ENCODE measurements around the gene MARS1. TPM values are rescaled to one million over a fixed set of nuclear protein-coding genes. Genes with fewer than 3 reads are reported as not detected.
"Not testable (repeated sequence)": the region's sequence is repeated elsewhere in the genome, so short reads cannot be mapped to it uniquely, and the experiment has no call there.

Gene MARS1
- total RNA-seq = 55.1 TPM
- 59.9 TPM for polyA plus RNA-seq

- Histone ChIP-seq H3K27ac (ENCODE audit: low read depth) (peak within 1 kb of the TSS; percentile 78), H3K4me1 (ENCODE audit: insufficient read depth) (peaks cover 2% of the 10 kb centered on the region), H3K36me3 (ENCODE audit: insufficient read depth) (peaks cover 6% of the 10 kb centered on the region), H3K4me3 (ENCODE audit: low read depth, low read length) (peak within 1 kb of the TSS; percentile 97)
- peak; percentile 91 for DNase-seq (ENCODE audit: extremely low spot score)
- WGBS = 6% methylated on average over 47 of the region's 47 CpGs
Observed at GRCh38 chr12:57487597-57488401, at the start of gene MARS1. MARS1 (plus strand) TSS chr12:57488068; CDS start chr12:57488091, 23 bp downstream.

GRCh38 chr12:57438400-57438799, 49.5 kb upstream of the MARS1 start:
- Histone ChIP-seq H3K36me3 (ENCODE audit: insufficient read depth) (no peaks in the 10 kb centered on the region), H3K27ac (ENCODE audit: low read depth) (no peak overlapping the region), H3K4me1 (ENCODE audit: insufficient read depth) (no peaks in the 10 kb centered on the region), H3K4me3 (ENCODE audit: low read depth, low read length) (no peak overlapping the region)
- WGBS = 72% methylated on average over 1 of the region's 1 CpG
- DNase-seq (ENCODE audit: extremely low spot score) = no peak

GRCh38 chr12:57439762-57440266, 48.1 kb upstream of the MARS1 start:
- H3K36me3 ChIP-seq (ENCODE audit: insufficient read depth) = no peaks in the 10 kb centered on the region
- H3K27ac ChIP-seq (ENCODE audit: low read depth) = no peak overlapping the region
- H3K4me1 ChIP-seq (ENCODE audit: insufficient read depth) = no peaks in the 10 kb centered on the region
- WGBS = 78% methylated on average over 4 of the region's 4 CpGs
- DNase-seq (ENCODE audit: extremely low spot score) = no peak
- no peak overlapping the region for H3K4me3 ChIP-seq (ENCODE audit: low read depth, low read length)

- H3K36me3 ChIP-seq (ENCODE audit: insufficient read depth); H3K4me3 ChIP-seq (ENCODE audit: low read depth, low read length); H3K4me1 ChIP-seq (ENCODE audit: insufficient read depth); H3K27ac ChIP-seq (ENCODE audit: low read depth); DNase-seq (ENCODE audit: extremely low spot score): not testable (repeated sequence)
- WGBS = 92% methylated on average over 2 of the region's 2 CpGs
Observed at GRCh38 chr12:57441393-57441792, 46.5 kb upstream of the MARS1 start.

- no peak overlapping the region for H3K27ac ChIP-seq (ENCODE audit: low read depth)
- no peaks in the 10 kb centered on the region for H3K4me1 ChIP-seq (ENCODE audit: insufficient read depth)
- H3K36me3 ChIP-seq (ENCODE audit: insufficient read depth) = no peaks in the 10 kb centered on the region
- WGBS = 43% methylated on average over 1 of the region's 1 CpG
- no peak overlapping the region for H3K4me3 ChIP-seq (ENCODE audit: low read depth, low read length)
- no peak for DNase-seq (ENCODE audit: extremely low spot score)
Observed at GRCh38 chr12:57441846-57442427, 45.9 kb upstream of the MARS1 start.

GRCh38 chr12:57444337-57444736, 43.5 kb upstream of the MARS1 start:
- not testable (repeated sequence) for DNase-seq (ENCODE audit: extremely low spot score); H3K4me3 ChIP-seq (ENCODE audit: low read depth, low read length); H3K4me1 ChIP-seq (ENCODE audit: insufficient read depth); H3K36me3 ChIP-seq (ENCODE audit: insufficient read depth); H3K27ac ChIP-seq (ENCODE audit: low read depth)
- WGBS = 77% methylated on average over 6 of the region's 6 CpGs

GRCh38 chr12:57444744-57445143, 43.1 kb upstream of the MARS1 start:
- WGBS = 71% methylated on average over 5 of the region's 5 CpGs
- DNase-seq (ENCODE audit: extremely low spot score) = no peak

GRCh38 chr12:57446292-57446960, 41.4 kb upstream of the MARS1 start:
- no peak overlapping the region for H3K27ac ChIP-seq (ENCODE audit: low read depth)
- no peaks in the 10 kb centered on the region for H3K36me3 ChIP-seq (ENCODE audit: insufficient read depth)
- H3K4me1 ChIP-seq (ENCODE audit: insufficient read depth) = no peaks in the 10 kb centered on the region
- no peak for DNase-seq (ENCODE audit: extremely low spot score)
- no peak overlapping the region for H3K4me3 ChIP-seq (ENCODE audit: low read depth, low read length)
- WGBS = 96% methylated on average over 6 of the region's 6 CpGs

More at GRCh38 chr12:57444744-57445143, 43.1 kb upstream of the MARS1 start:
- Histone ChIP-seq H3K36me3 (ENCODE audit: insufficient read depth) (no peaks in the 10 kb centered on the region), H3K4me3 (ENCODE audit: low read depth, low read length) (no peak overlapping the region), H3K27ac (ENCODE audit: low read depth) (no peak overlapping the region), H3K4me1 (ENCODE audit: insufficient read depth) (no peaks in the 10 kb centered on the region)

GRCh38 chr12:57448669-57449068, 39.2 kb upstream of the MARS1 start:
- no peak for DNase-seq (ENCODE audit: extremely low spot score)
- H3K27ac ChIP-seq (ENCODE audit: low read depth) = no peak overlapping the region
- 85% methylated on average over 2 of the region's 2 CpGs for WGBS
- H3K36me3 ChIP-seq (ENCODE audit: insufficient read depth) = no peaks in the 10 kb centered on the region
- no peaks in the 10 kb centered on the region for H3K4me1 ChIP-seq (ENCODE audit: insufficient read depth)
- H3K4me3 ChIP-seq (ENCODE audit: low read depth, low read length) = no peak overlapping the region

- 97% methylated on average over 7 of the region's 7 CpGs for WGBS
Observed at GRCh38 chr12:57449375-57449774, 38.5 kb upstream of the MARS1 start.

GRCh38 chr12:57450057-57450456, 37.8 kb upstream of the MARS1 start:
- H3K36me3 ChIP-seq (ENCODE audit: insufficient read depth) = no peaks in the 10 kb centered on the region
- no peak for DNase-seq (ENCODE audit: extremely low spot score)
- H3K4me1 ChIP-seq (ENCODE audit: insufficient read depth) = no peaks in the 10 kb centered on the region
- no peak overlapping the region for H3K27ac ChIP-seq (ENCODE audit: low read depth)
- no peak overlapping the region for H3K4me3 ChIP-seq (ENCODE audit: low read depth, low read length)
- WGBS = 98% methylated on average over 3 of the region's 3 CpGs

More at GRCh38 chr12:57449375-57449774, 38.5 kb upstream of the MARS1 start:
- H3K36me3 ChIP-seq (ENCODE audit: insufficient read depth) = no peaks in the 10 kb centered on the region
- no peak overlapping the region for H3K4me3 ChIP-seq (ENCODE audit: low read depth, low read length)
- H3K4me1 ChIP-seq (ENCODE audit: insufficient read depth) = no peaks in the 10 kb centered on the region
- H3K27ac ChIP-seq (ENCODE audit: low read depth) = no peak overlapping the region
- DNase-seq (ENCODE audit: extremely low spot score) = no peak

- DNase-seq (ENCODE audit: extremely low spot score) = no peak
- Histone ChIP-seq H3K4me3 (ENCODE audit: low read depth, low read length) (no peak overlapping the region), H3K36me3 (ENCODE audit: insufficient read depth) (no peaks in the 10 kb centered on the region), H3K27ac (ENCODE audit: low read depth) (no peak overlapping the region), H3K4me1 (ENCODE audit: insufficient read depth) (no peaks in the 10 kb centered on the region)
- WGBS = 79% methylated on average over 6 of the region's 6 CpGs
Observed at GRCh38 chr12:57451233-57451778, 36.6 kb upstream of the MARS1 start.

GRCh38 chr12:57452181-57452936, 35.5 kb upstream of the MARS1 start:
- Histone ChIP-seq H3K4me1 (ENCODE audit: insufficient read depth) (no peaks in the 10 kb centered on the region), H3K4me3 (ENCODE audit: low read depth, low read length) (no peak overlapping the region), H3K27ac (ENCODE audit: low read depth) (no peak overlapping the region), H3K36me3 (ENCODE audit: insufficient read depth) (no peaks in the 10 kb centered on the region)
- WGBS = 16% methylated on average over 9 of the region's 9 CpGs
- DNase-seq (ENCODE audit: extremely low spot score) = no peak
